ENCODE results near the gene BLNK. TPM values are rescaled to one million over a fixed set of nuclear protein-coding genes. Genes with fewer than 3 reads are reported as not detected.

BLNK gene
- total RNA-seq, 1 donor from 2014 or later, result not detected

- Mint-ChIP-seq H3K9me3 (ENCODE audit: unreplicated experiment) (no peaks in the 10 kb centered on the region), H3K4me3 (ENCODE audit: unreplicated experiment) (no peak overlapping the region), H3K36me3 (ENCODE audit: low read depth, unreplicated experiment) (no peaks in the 10 kb centered on the region), H3K27me3 (ENCODE audit: unreplicated experiment) (peaks cover 3% of the 10 kb centered on the region), H3K4me1 (ENCODE audit: unreplicated experiment) (no peaks in the 10 kb centered on the region), H3K27ac (ENCODE audit: unreplicated experiment) (no peak overlapping the region)
- TF ChIP-seq CTCF (IDR thresholded peaks at IDR 0.05; ENCODE audit: unreplicated experiment), result no peak
- DNase-seq (ENCODE audit: low spot score), result no peak
Measured at GRCh38 chr10:96242822-96243221, 28.5 kb downstream of the BLNK start.

GRCh38 chr10:96238646-96239623, 32.4 kb downstream of the BLNK start:
- Mint-ChIP-seq H3K4me3 (ENCODE audit: unreplicated experiment) (no peak overlapping the region), H3K4me1 (ENCODE audit: unreplicated experiment) (no peaks in the 10 kb centered on the region), H3K27me3 (ENCODE audit: unreplicated experiment) (peaks cover 3% of the 10 kb centered on the region), H3K27ac (ENCODE audit: unreplicated experiment) (no peak overlapping the region), H3K36me3 (ENCODE audit: low read depth, unreplicated experiment) (no peaks in the 10 kb centered on the region), H3K9me3 (ENCODE audit: unreplicated experiment) (no peaks in the 10 kb centered on the region)
- no peak for TF ChIP-seq CTCF (IDR thresholded peaks at IDR 0.05; ENCODE audit: unreplicated experiment)
- no peak for DNase-seq (ENCODE audit: low spot score)

GRCh38 chr10:96236876-96237275, 34.5 kb downstream of the BLNK start:
- peaks cover 3% of the 10 kb centered on the region for H3K27me3 Mint-ChIP-seq (ENCODE audit: unreplicated experiment)
- TF ChIP-seq CTCF (IDR thresholded peaks at IDR 0.05; ENCODE audit: unreplicated experiment), result no peak
- no peaks in the 10 kb centered on the region for H3K9me3 Mint-ChIP-seq (ENCODE audit: unreplicated experiment)
- no peak overlapping the region for H3K4me3 Mint-ChIP-seq (ENCODE audit: unreplicated experiment)
- DNase-seq (ENCODE audit: low spot score), result no peak
- H3K36me3 Mint-ChIP-seq (ENCODE audit: low read depth, unreplicated experiment), result no peaks in the 10 kb centered on the region
- H3K4me1 Mint-ChIP-seq (ENCODE audit: unreplicated experiment), result no peaks in the 10 kb centered on the region
- H3K27ac Mint-ChIP-seq (ENCODE audit: unreplicated experiment), result no peak overlapping the region

- Mint-ChIP-seq H3K4me1 (ENCODE audit: unreplicated experiment) (no peaks in the 10 kb centered on the region), H3K4me3 (ENCODE audit: unreplicated experiment) (no peak overlapping the region), H3K27ac (ENCODE audit: unreplicated experiment) (no peak overlapping the region), H3K9me3 (ENCODE audit: unreplicated experiment) (no peaks in the 10 kb centered on the region), H3K36me3 (ENCODE audit: low read depth, unreplicated experiment) (no peaks in the 10 kb centered on the region), H3K27me3 (ENCODE audit: unreplicated experiment) (peaks cover 3% of the 10 kb centered on the region)
- no peak for DNase-seq (ENCODE audit: low spot score)
- TF ChIP-seq CTCF (IDR thresholded peaks at IDR 0.05; ENCODE audit: unreplicated experiment), result no peak
Measured at GRCh38 chr10:96236090-96236478, 35.3 kb downstream of the BLNK start.
